Nucleus accumbens (tissue), 56 donors: Measurements from ENCODE around the gene PLA2G2D.
"Not testable (repeated sequence)": the region's sequence is repeated elsewhere in the genome, so short reads cannot be mapped to it uniquely, and the experiment has no call there.

Experiments
- DNase-seq, 56 donors: peaks; one replicate each; lab custom pipeline; 2025; lab: John Stamatoyannopoulos, UW

PLA2G2D gene

DNA sequence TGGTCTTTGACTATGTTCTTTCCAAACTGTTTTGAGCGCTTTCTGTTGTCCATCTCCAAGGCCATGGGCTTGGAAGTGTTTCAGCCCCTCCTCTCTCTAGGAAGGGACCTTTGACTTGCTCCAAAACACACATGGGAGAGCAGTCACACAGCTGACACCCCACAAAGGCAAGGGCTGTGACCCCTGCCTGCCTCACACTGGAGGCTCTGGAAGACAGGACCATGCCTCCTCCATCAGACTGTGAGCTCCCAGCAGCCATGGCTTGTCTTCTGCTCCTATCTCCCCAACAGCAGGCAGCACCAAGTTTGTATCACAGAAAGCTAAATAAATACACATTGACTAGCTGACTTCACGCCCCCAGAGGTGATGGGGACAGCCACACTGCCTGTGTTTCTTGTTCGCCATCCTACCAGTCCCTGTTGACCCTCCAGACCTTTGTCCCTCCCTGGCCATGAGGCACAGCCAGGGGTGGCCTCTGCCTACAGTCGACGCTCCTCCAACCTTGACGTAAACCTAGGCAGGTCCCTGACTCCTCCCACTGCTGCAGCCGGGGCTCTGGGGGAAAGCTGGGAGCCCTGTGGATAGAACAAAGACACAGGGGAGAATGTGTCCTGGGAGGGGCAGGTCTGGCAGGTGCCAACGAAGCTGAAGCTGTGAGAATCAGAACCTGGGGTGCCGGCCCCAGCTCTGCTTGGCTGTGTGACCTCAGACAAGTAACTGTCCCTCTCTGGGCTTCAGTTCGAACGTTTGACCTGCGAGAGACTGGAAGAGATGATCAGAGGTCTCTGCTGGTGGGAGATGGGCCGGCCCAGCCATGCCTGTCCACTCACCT is 24.6 kb upstream of the PLA2G2D start:
- DNase-seq = no peak

DNA sequence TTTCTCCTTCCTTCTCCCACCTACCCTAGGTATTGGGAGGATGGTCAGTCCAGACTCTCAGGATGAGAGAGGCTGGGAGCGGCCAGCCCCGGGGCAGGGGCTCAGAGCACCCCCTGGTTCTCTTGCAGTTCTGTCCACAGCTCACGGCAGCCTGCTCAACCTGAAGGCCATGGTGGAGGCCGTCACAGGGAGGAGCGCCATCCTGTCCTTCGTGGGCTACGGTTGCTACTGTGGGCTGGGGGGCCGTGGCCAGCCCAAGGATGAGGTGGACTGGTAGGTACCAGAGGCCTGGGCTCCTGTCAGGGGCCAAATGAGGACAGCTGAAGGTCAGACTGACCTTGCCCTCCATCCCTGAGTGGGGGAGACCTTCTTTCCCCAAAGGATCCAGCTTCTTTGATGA is 24.0 kb upstream of the PLA2G2D start:
- DNase-seq = no peak

DNA sequence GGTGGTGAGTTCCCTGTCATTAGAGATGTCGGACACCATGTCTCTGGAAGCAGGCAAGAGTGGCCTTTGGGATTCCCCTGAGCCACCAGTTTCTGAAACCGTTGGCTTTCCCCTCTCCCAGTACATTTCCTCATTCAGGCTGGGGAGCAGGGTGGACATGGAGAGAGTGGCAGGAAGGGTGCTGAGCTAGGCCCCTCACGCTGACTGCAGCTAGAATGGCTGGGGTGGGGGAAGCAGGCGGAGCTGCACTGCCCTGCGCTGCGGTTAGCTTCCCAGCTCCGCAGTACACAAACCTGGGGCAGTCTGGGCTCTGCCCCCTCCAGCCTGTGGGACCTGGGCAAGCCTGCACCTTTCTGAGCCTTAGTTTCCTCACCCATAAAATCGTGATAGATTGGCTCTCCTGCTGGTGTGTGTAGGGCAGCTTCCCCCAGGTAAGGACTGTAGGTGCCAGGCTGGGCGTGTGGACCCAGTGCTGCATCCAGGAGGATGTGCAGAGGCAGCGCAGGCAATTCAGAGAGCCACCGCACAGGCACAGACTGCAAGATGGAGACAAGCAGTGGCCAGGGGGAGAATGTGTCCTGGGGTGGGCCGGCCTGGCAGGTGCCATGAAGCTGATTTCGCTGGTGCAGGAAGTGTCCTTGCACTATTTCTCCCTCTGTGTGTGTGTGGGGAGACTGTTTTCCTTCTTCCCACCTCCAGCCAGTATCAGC is 22.8 kb upstream of the PLA2G2D start:
- DNase-seq = no peak

DNA sequence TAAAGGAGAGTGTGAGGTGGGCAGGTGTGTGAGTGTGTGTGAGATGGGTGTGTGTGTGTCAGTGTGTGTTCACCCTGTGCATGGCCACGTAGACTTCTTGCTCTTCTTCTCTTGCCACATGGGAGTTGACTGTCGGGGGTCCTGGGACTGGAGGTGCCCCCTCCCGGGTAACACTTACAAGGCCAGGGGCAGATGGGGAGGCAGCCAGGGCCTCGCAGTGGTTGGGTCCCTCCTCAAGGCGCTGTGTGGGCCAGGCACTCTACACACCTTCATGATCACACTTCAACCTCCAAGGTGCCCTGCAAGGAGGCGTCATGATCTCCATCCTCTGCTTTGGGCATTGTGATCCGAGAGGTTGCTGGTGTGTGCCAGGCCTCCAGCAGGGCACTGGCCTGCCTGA is 22.1 kb upstream of the PLA2G2D start:
- no peak for DNase-seq

DNA sequence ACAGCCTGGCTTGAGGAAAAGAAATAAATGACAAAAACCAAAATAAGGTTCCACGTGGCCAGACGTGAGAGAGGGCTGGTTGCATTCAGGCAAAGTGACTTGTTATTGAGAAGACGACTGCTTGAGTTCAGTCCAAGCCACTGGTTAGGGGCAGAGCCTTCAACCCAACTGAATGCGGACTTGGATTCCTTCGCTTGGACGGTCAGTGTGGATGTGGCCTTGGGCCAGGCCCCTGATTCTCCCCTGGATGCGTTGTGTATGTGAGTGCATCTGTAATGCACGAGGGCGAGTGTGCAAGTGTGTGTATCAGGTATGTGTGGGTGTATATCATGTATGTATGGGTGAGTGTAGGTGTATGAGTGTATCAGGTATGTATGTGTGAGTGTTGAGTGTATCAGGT is 21.7 kb upstream of the PLA2G2D start:
- no peak for DNase-seq

DNA sequence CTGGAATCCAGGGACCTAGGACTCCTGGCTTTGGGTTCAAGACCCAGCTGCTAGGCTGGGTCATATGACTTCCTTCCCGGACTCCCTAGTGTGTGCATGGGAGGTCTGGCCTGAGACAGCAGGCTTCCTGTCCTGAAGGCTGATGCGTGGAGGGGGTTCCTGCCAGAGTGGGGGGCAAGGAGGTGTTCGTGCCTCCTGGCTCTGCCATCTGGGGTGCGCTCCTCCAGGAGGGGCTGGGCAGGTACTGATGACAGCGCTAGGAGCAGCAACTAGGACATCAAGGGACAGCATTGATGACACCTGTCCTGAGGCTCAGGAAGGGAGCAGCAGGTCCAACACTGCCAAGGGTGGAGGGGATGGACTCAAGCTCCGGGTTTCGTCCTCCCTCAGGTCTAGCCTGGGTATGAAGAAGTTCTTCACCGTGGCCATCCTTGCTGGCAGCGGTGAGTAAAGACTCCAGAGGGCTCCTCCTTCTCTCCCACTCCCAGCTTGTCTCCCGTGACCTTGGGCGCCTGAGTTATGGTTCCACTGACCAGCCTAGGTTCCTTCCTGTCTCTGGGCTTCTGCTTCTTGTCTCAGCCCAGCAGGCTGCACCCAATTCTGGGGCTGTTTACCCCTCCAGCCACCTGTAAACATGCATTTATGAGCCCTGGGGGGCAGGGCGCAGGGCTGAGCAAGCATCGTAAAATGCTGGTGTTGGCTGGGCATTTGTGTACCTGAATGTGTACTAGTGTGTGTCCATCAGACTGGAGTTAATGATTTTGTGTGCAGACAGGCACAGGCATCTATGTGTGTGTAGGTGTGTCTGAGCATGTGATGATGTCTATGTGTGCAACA is 20.7 kb upstream of the PLA2G2D start:
- DNase-seq = no peak

DNA sequence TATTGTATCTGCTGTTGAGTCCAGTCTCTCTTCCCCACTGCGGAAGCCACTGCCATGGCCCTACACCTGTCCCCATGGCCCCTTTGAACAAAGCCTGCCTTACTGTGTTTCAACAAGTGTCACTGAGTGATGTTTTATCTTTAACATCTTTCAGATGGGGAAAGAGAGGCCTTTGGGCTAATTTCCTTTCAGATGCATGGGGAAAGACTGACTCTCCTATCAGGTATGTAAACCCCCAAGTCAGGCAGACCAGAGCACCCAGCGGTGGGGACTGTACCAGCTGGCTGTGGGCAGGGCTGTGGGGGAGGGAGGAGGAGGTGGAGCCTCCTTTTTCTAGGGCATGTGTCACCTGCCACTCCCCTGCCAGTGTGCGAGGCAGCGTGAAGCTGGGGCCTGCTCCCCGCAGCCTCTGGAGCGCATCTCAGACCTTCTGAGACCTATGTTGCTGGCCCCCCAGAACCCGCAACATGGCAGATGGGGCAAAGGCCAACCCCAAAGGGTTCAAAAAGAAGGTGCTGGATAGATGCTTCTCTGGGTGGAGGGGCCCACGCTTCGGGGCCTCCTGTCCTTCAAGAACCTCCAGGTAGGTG is 19.7 kb upstream of the PLA2G2D start, which contains the start of gene PLA2G2F:
TSS of gene PLA2G2F (plus strand) at position 363 of the 590 bp plus-strand sequence. CDS start at position 468, 105 bp downstream.
- no peak for DNase-seq

DNA sequence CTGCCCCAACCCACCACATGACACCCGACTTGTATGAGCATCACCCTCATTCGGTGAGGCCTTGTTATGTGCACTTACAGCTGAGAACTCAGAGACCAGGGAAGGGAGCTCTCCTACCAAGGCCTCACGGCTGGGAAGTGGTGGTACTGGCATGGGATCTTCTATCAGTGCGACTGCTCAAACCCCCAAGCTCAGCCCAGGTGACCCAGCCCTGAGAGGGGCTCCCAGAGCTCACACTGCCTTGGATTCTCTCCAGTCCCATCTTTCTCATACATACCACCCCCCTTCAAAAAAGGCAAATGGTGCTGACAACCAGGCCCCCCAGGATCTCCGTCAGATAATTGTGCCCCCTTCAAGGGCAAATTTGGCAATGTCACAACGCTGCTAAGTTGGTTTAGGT is 19.0 kb upstream of the PLA2G2D start:
- DNase-seq = no peak

DNA sequence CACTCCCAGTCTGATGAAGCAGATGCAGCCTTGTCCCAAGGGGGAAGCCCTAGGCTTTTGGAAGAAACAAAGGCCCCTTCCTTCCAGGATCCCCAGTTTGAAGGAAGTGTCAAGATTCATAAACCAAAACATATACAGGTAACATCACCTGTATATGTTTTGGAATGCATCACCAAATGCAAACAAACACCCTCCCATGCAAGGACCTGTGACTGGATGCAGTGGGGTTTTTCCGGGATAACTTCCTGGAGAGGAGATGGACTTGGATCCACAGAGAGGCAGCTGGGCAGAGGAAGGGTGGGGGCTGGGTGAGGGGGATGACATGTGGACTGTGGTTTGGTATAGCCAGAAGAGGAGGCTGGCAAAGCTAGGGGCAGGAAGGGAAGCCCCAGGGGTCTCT is 18.3 kb upstream of the PLA2G2D start:
- DNase-seq = no peak

DNA sequence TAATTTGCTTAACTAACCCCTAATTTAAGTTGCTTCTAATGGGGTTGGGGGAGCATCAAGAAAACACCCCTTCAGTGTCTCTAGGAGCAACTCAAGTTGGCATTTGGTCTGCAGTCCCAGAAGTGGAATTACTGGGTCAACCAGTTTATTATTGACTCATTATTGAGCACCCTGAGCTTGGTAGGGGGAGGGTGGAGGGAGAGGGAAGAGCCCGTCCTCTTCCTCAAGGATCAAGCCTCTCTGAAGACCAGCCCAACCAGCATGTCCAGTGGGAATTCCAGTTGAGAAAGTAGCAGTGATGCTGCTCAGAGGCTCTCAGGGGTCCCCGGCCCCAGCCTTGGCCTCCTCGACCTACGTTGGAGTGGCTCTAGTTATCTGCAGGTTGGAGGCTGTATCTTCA is 17.7 kb upstream of the PLA2G2D start:
- DNase-seq = no peak

DNA sequence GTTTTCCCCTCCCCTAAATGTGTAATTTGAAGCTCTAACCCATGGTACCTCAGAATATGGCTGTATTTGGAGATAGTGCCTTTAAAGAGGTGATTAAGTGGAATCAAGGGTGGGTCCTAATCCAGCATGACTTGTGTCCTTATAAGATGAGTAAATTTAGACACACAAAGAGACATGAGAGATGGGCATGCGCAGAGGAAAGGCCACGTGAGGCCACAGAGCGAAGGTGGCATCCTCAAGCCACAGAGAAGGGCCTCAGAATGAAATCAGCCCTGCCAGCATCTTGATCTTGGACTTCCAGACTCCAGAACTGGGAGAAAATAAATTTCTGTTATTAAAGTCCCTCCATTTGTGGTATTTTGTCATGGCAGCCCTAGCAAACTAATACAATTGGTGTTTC is 16.9 kb upstream of the PLA2G2D start:
- no peak for DNase-seq

DNA sequence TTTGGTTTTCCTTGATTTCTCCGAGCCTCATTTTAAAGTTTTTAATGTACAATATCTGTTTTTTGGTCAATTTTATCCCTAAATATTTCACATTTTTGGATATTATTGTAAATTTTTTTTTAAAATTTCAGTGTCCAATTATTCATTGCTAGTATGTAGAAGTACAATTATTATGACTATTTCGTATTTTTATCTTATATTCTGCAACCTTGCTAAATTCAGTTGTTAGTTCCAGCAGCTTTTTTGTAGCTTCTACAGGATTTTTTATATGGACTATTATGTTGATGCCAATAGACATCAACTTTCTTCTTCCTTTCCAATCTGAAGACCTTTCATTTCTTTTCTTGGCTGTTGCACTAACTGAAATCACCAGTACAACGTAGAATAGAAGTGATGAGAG is 15.7 kb upstream of the PLA2G2D start:
- no peak for DNase-seq

DNA sequence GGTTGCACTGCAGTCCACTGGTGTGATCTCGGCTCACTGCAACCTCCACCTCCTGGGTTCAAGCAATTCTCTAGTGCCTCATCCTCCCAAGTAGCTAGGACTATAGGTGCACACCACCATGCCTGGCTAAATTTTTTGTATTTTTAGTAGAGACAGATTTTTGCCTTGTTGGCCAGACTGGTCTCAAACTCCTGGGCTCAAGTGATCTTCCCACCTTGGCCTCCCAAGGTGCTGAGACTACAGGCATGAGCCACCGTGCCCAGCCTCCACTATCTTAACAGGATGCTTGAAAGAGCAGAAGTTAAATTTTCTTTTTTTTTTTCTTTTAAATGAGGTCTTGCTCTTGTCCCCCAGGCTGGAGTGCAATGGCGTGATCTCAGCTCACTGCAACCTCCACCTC is 11.2 kb upstream of the PLA2G2D start:
- DNase-seq = not testable (repeated sequence)

DNA sequence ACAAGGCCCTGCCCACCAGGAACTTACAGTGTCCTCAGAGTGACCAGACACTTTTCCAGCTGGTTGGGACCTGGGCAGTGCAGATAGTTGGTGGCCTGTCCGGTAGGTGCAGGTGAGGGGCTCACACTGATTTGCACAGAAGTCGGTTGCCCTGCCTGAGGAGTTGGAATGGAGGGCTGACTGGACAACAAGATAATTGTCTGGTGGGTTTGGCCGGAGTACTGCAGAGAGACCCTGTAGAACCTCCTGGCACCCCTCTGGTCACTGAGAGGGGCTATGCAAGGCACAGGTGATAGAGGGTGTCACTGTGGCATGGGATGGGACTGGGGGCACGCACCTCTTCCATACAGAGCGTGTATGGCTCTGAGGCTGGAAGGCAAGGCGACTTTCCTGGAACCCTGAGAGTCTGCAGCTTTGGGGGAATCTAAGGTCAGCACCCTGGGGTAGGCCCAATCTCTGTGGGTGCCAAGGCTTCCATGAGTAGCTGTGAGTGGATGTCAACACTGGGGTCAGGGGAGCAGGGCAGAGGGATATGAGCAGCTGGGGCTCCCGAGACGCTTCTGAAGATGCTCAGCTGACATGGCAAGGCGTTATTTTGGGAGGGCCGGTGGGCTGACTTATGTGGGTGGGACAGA is 7.6 kb upstream of the PLA2G2D start:
- DNase-seq = no peak

DNA sequence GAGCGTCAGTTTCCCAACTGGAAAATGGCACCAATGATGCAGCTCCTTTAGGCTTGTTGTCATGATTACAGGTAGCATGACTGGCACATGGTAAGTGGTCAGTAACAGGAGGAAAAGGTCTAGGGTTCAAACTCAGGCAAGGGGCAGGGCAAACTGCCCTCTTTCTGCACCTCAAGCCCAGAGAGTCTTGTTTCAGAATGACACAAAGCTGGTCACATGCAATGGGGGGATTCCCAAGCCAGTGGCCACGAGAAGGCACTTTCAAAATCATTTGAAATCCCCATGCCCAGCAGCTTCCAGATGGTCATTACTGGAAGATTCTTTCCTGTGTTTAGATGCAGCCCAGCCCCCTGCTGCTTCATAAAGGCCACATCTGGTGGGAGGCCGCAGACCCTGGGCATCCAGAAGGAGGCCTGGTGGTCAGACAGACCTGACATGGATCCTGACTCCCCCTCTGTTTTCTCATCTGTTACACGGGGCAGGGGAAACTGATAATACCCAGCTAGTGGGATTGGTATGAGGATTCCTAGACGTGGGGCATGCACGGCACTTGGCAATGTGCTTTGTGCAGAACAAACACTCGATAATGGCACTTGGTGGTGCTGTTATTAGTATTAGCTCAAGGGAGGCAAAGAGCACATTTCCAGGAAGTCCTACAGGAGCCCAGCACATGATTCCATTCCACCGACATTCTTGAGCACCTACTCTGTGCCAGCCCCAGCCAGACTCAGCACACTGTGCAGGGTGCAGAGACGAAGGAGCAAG is 6.9 kb upstream of the PLA2G2D start:
- no peak for DNase-seq

DNA sequence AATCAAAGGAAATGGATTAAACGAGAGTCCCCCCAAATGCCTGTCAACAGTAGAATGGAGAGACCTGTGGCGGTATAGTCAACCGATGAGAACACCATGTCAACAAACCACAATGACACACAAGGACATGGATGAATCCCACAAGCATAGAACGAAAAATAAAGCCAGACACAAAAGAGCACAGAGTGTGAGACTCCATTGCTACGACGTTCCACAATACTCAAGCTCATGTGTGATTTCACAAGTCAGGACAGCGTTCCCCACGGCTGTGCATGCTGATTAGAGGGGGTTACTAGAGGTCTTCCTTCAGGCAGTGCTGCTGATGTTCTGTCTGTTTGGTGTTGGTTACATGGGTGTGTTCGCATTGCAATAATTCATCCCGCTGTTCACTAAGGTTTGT is 5.8 kb upstream of the PLA2G2D start:
- DNase-seq = no peak

DNA sequence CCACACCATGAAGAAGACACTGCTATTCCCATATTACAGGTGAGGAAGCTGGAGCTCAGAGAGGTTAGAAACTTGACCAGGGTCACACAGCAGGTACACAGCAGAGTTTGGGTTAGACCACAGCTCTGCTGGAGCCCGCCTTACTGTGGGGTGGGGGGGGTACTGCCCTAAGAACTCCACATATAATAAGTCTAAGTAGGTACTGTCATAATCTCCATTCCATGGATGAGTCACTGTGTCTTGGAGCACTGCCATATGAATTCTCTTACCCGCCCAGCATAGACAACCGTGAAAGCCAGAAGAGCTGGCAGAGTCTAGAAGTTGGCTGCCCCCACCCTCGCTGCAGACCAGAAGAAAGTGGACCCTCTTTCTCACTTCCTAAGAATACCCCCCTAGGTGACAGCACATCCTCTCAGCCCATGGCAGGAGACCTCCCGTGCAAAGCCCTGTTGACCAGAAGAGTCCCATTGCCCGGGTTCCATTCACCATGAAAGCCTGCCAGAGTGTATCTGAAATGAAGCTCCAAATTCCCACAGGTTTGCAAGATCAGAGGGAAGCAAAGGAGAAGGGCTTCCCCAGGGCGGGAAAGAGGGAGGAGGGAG is 5.2 kb upstream of the PLA2G2D start:
- peak in 1 of 56 donors; percentile 8 for DNase-seq

DNA sequence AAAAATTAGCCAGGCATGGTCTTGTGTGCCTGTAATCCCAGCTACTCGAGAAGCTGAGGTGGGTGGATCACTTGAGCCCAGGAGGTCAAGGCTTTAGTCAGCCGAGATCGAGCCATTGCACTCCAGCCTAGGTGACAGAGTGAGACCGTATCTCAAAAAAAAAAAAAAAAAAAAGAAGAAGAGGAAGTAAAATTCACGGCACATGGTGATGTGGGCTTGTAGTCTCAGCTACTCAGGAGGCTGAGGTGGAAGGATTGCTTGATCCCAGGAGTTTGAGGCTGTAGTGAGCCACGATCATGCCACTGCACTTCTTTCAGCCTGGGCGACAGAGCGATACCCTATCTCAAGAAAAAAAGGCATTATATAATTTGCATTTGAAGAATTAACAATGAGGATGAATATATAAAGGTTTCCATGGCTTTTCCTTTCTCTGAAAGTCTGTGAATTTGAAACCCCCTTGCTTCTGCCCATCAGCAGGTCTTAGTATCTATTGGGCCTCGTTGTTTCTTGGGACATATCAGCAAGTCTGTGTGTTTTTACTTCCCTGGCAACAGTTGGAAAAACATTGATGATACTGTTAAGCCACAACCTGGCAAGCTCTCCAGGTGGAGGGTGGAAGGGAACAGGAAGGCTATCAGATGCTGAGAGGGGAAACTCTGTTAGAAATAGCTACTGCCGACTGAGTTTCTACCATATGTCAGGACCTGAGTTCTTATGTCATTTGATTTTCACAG is 4.6 kb upstream of the PLA2G2D start:
- no peak for DNase-seq
